NCI-H1436 treated with DMSO at 0.1 percent for 48 hours (cell line): ENCODE data around the gene CAMK2B.
A peak's percentile ranks its signal among the peaks of the same experiment; 100 is the strongest.
"Not testable (repeated sequence)": the region's sequence is repeated elsewhere in the genome, so short reads cannot be mapped to it uniquely, and the experiment has no call there.

Experiments
- DNase-seq: peaks from one replicate; lab custom pipeline; 2025; lab: John Stamatoyannopoulos, UW

Gene CAMK2B

GRCh38 chr7:44216521-44217222 lies 108.7 kb downstream of the CAMK2B start:
- no peak for DNase-seq

- DNase-seq: no peak
Observed at GRCh38 chr7:44216019-44216418, 109.4 kb downstream of the CAMK2B start.

GRCh38 chr7:44215531-44215930 lies 109.9 kb downstream of the CAMK2B start:
- no peak for DNase-seq

GRCh38 chr7:44213877-44214388 lies 111.5 kb downstream of the CAMK2B start:
- DNase-seq: no peak

- no peak for DNase-seq
Observed at GRCh38 chr7:44213206-44213876, 112.1 kb downstream of the CAMK2B start.

GRCh38 chr7:44212581-44213184 lies 112.7 kb downstream of the CAMK2B start:
- no peak for DNase-seq

- no peak for DNase-seq
Observed at GRCh38 chr7:44212018-44212417, 113.4 kb downstream of the CAMK2B start.

GRCh38 chr7:44211126-44211675 lies 114.2 kb downstream of the CAMK2B start:
- DNase-seq: no peak

GRCh38 chr7:44210107-44210506 lies 115.3 kb downstream of the CAMK2B start:
- DNase-seq: no peak

- no peak for DNase-seq
Observed at GRCh38 chr7:44208085-44208484, 117.3 kb downstream of the CAMK2B start.

GRCh38 chr7:44206008-44206407 lies 119.4 kb downstream of the CAMK2B start:
- DNase-seq: no peak

GRCh38 chr7:44201813-44202212 lies 123.6 kb downstream of the CAMK2B start:
- no peak for DNase-seq

GRCh38 chr7:44200699-44201461 lies 124.5 kb downstream of the CAMK2B start, which contains the start of gene YKT6:
Gene YKT6 (plus strand): TSS chr7:44200978. CDS start chr7:44201136, 158 bp downstream.
- DNase-seq: peak; percentile 61

- DNase-seq: not testable (repeated sequence)
Observed at GRCh38 chr7:44200163-44200562, 125.2 kb downstream of the CAMK2B start.

- DNase-seq: no peak
Observed at GRCh38 chr7:44197474-44197873, 127.9 kb downstream of the CAMK2B start.

GRCh38 chr7:44196450-44196872 lies 128.9 kb downstream of the CAMK2B start:
- DNase-seq: no peak

GRCh38 chr7:44195889-44196288 lies 129.5 kb downstream of the CAMK2B start:
- no peak for DNase-seq

GRCh38 chr7:44194562-44195145 lies 130.7 kb downstream of the CAMK2B start:
- DNase-seq: no peak

GRCh38 chr7:44194069-44194468 lies 131.3 kb downstream of the CAMK2B start:
- no peak for DNase-seq

- DNase-seq: no peak
Observed at GRCh38 chr7:44193011-44193802, 132.2 kb downstream of the CAMK2B start.

GRCh38 chr7:44191171-44191570 lies 134.2 kb downstream of the CAMK2B start:
- DNase-seq: no peak
